ENCODE data around the gene PTPRM.
"Not testable (repeated sequence)": the region's sequence is repeated elsewhere in the genome, so short reads cannot be mapped to it uniquely, and the experiment has no call there.

The PTPRM gene

GRCh38 chr18:8030201-8030600, 463.1 kb downstream of the PTPRM start:
- DNase-seq, result no peak

- DNase-seq, result no peak
These were observed 464.4 kb downstream of the PTPRM start for GRCh38 chr18:8031496-8031895.

GRCh38 chr18:8034674-8035073, 467.6 kb downstream of the PTPRM start:
- no peak for DNase-seq

- no peak for DNase-seq
These were observed 469.4 kb downstream of the PTPRM start for GRCh38 chr18:8036551-8036950.

DNA sequence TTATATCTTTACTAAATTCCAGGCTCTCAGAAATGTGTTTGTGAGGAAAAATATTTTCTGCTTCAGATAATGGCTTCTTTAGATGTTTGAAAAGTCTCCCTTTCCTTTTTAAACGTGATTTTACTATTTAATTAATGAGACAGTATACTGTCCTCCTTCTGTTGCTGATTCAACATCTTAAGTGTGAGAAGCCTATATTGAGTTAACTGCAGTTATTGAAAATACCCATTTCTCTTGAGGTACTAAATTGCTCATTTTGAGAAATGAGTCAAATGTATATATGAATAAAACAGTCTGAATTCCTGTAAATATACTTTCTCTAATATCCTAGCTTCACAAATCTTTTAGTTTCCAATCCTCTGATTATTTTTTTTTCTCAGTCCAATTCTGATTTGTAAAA, 470.2 kb downstream of the PTPRM start:
- DNase-seq, result no peak

- DNase-seq, result no peak
These were observed 472.9 kb downstream of the PTPRM start for GRCh38 chr18:8040021-8040420.

GRCh38 chr18:8041526-8042111, 474.5 kb downstream of the PTPRM start:
- no peak for DNase-seq

- no peak for DNase-seq
These were observed 476.9 kb downstream of the PTPRM start for GRCh38 chr18:8044004-8044403.

DNA sequence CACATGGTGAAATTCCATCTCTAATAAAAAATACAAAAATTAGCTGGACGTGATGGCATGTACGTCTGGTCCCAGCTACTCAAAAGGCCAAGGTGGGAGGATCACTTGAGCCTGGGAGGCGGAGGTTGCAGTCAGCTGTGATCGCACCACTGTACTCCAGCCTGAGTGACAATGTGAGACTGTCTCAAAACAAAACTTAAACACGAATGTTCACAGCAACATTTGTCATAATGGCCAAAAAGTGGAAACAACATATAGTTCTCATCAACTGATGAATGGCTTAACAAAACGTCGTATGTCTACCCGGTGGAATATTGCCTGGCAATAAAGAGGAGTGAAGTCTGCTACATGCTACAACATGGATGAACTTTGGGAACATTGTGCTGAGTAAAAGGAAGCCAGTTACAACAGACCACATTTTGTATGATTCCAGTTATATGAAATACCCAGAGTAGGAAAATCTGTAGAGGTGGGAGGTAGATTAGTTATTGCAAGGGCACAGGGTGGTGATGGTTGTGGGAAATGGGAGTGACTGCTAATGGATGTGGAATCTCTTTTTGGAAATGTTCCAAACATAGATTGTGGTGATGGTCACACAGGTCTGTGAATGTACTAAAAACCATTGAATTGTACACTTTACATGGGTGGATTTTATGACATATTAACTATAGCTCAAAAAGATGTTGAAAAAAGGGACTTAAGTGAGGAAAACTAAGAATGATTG, 478.2 kb downstream of the PTPRM start:
- DNase-seq, result no peak

- DNase-seq, result no peak
These were observed 478.8 kb downstream of the PTPRM start for GRCh38 chr18:8045884-8046281.

GRCh38 chr18:8046441-8046840, 479.3 kb downstream of the PTPRM start:
- no peak for DNase-seq

GRCh38 chr18:8049147-8049546, 482.0 kb downstream of the PTPRM start:
- DNase-seq, result no peak

DNA sequence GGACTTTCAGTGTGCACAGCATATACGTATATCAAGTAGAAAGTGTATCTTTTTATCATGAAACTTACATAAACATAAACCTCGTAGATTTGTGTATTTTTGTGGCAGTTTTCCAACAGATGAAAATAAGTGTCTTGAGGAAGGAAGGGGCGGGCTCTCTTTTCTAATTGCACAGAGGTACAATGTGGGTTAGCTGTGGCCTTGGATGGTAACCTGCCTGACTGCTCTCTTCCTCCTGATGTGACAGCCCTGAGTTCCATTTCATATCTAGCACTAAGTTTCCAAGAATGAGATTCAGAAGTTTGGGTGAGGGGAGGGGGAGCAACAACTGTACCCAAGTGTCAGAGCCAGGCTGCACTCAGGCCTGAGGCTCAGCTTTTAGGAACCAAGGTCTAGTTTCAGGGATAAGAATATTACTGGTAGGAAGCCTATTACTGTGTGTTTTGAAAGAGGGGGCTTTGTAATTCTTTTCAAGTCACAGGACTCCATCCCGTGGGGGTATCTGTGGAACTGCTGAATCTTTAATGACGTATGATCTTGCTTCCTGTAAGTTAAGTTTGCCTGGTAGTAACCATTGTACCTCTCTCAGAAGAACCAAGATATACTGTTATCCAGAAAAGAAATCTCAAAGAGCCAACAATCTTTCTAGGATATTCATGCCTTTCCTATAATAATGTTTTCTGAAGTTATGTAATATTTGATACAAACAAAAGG, 483.7 kb downstream of the PTPRM start:
- DNase-seq, result no peak

GRCh38 chr18:8051453-8051852, 484.3 kb downstream of the PTPRM start:
- no peak for DNase-seq

DNA sequence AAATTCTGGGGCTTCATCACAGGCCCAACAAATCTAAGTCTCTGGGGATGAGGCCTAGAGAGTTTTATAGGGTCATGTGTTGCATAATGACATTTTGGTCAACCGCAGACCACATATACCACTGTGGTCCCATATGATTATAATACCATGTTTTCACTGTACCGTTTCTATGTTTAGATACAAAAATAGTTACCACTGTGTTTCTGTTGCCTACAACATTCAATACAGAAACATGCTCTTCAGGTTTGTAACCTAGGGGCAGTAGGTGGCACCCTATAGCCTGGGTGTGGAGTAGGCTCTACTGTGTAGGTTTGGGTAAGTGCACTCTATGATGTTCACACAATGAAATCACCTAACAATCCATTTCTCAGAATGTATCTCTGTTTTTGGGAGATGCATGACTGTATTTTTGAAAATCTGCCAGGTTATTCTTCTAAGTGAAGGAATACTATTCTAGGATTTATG, 485.2 kb downstream of the PTPRM start:
- DNase-seq, result no peak

DNA sequence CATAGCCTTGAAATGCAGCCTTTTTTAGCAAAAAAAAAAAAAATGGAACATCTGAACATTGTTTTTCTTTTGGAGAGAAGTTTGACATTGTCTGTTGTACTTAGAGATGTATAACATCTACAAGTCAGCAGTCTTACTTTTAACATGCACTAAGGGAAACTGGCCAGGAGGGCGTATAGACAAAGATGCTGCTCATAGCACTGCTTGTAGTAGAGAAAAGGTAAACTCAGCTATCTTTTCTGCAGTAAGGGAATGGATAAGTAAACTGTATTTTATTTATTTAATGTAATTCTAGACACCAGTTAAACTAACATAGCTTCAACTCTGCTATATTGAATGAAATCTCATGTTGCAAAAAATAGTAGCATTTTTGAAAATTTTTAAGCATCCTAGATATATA, 489.6 kb downstream of the PTPRM start:
- no peak for DNase-seq

DNA sequence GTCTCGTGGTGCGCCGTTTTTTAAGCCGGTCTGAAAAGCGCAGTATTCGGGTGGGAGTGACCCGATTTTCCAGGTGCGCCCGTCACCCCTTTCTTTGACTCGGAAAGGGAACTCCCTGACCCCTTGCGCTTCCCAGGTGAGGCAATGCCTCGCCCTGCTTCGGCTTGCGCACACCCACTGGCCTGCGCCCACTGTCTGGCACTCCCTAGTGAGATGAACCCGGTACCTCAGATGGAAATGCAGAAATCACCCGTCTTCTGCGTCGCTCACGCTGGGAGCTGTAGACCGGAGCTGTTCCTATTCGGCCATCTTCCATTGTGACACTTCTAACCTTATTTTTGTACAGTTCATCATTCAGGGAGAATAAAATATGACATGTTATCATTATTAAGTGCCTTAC, 496.0 kb downstream of the PTPRM start:
- not testable (repeated sequence) for DNase-seq

GRCh38 chr18:8063733-8064132, 496.6 kb downstream of the PTPRM start:
- no peak for DNase-seq

- no peak for DNase-seq
These were observed 498.2 kb downstream of the PTPRM start for GRCh38 chr18:8065284-8065683.

- DNase-seq, result no peak
These were observed 498.7 kb downstream of the PTPRM start for GRCh38 chr18:8065773-8066172.

- DNase-seq, result no peak
These were observed 502.6 kb downstream of the PTPRM start for GRCh38 chr18:8069708-8070107.

GRCh38 chr18:8073167-8073566, 506.1 kb downstream of the PTPRM start:
- DNase-seq, result no peak

DNA sequence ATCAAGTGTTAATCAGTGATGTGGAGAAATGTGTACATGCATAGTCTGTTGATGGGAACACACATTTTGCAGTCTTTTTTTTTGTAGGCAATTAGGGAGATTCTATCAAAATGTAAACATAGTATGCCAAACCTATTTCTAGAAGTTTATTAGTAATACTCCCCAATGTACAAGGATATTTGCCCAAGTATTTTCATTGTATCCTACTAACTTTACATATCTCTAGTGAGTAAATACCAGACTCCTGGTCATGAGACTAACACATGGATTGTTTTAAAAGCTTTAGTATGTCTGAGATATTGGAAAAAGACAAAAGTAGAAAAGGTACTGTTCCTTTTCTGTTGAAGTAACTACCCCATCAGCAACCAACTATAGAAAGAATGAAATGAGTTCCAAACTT, 513.0 kb downstream of the PTPRM start:
- DNase-seq, result no peak

DNA sequence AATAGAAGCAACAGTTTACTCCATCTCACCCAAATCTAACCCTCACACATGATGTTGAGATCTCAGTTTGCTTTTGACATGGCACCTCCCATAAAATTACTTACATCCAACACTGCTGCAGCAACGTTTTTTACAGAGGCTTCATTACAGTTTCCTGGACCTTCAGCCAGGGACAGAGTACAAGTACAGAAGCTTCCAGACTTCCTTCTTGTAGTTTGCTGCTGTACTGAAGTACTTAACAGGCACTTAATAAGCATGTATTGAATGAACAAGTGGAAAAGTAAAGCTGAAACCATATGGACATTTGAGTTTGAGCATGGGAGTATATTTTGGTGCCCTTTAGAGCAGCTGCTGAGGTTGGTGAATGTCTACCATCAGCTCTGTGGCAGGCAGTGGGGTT, 514.2 kb downstream of the PTPRM start:
- DNase-seq, result no peak
